Ishikawa (cell line): ENCODE results near the gene MYLK.

Source experiments
- CEBPB ChIP-seq: IDR thresholded peaks from 2 replicates; pipeline ENCODE4 v1.6.1; 2012
- EP300 ChIP-seq: IDR thresholded peaks from 2 replicates; pipeline ENCODE4 v1.6.1; 2012; ENCODE audit warnings: borderline replicate concordance
- MAX ChIP-seq: IDR thresholded peaks from 2 replicates; pipeline ENCODE4 v1.6.1; 2012
- NFIC ChIP-seq: IDR thresholded peaks from 2 replicates; pipeline ENCODE4 v1.6.1; 2012
- RAD21 ChIP-seq: IDR thresholded peaks from 2 replicates; pipeline ENCODE4 v1.6.1; 2012; ENCODE audit warnings: low read depth
- REST ChIP-seq: IDR thresholded peaks from 2 replicates; pipeline ENCODE4 v1.6.1; 2012; ENCODE audit warnings: low read depth, mild to moderate bottlenecking
- TAF1 ChIP-seq: IDR thresholded peaks from 2 replicates; pipeline ENCODE4 v1.6.1; 2012; ENCODE audit warnings: low read depth, mild to moderate bottlenecking
- USF1 ChIP-seq: IDR thresholded peaks from 2 replicates; pipeline ENCODE4 v1.6.1; 2012
- ZBTB7A ChIP-seq: IDR thresholded peaks from 2 replicates; pipeline ENCODE4 v1.6.1; 2012; ENCODE audit warnings: low read depth

GRCh38 chr3:123837858-123838257, 46.3 kb downstream of the MYLK start:
- TF ChIP-seq REST (no peak), RAD21 (no peak), USF1 (no peak), NFIC (no peak), CEBPB (no peak), MAX (no peak), EP300 (no peak), TAF1 (no peak), ZBTB7A (no peak)
